Brain microvascular endothelial cell (primary cell): ENCODE measurements around the gene SH3RF3.
A peak's percentile ranks its signal among the peaks of the same experiment; 100 is the strongest.

Experiments
- DNase-seq: peaks from one replicate; pipeline ENCODE4 v3.0.0-alpha.2; 2020
- H3K27ac ChIP-seq: fragments of 250-450 bp; sonication (Bioruptor Pico); 2 replicates; pipeline ENCODE4 v1.5.1; 2020; ENCODE audit warnings: mild to moderate bottlenecking, moderate library complexity
- H3K27me3 ChIP-seq: fragments of 250-450 bp; sonication (Bioruptor Pico); replicated peaks from 2 replicates; pipeline ENCODE4 v1.5.1; 2020; ENCODE audit warnings: mild to moderate bottlenecking
- H3K36me3 ChIP-seq: fragments of 250-450 bp; sonication (Bioruptor Pico); replicated peaks from 2 replicates; pipeline ENCODE4 v1.5.1; 2020; ENCODE audit warnings: mild to moderate bottlenecking
- H3K4me3 ChIP-seq: 2 replicates; pipeline ENCODE4 v1.5.1; 2011; ENCODE audit warnings: low read depth, mild to moderate bottlenecking, control low read depth, low read length, moderate library complexity
- in situ Hi-C: cut with HindIII; loops from 2 replicates; pipeline ENCODE4 v1.10.0; 2017; ENCODE audit warnings: low sequenced_read_pairs, low pct_ligation_motif_present
- TF ChIP-seq, protein P1 (sequence below): IDR thresholded peaks from 2 replicates; pipeline ENCODE4 v1.5.1; 2011; ENCODE audit warnings: low read depth, mild to moderate bottlenecking, moderate library complexity, low read length, control low read depth, inconsistent platforms; ENCODE audit errors: missing control alignments

The SH3RF3 gene

DNA sequence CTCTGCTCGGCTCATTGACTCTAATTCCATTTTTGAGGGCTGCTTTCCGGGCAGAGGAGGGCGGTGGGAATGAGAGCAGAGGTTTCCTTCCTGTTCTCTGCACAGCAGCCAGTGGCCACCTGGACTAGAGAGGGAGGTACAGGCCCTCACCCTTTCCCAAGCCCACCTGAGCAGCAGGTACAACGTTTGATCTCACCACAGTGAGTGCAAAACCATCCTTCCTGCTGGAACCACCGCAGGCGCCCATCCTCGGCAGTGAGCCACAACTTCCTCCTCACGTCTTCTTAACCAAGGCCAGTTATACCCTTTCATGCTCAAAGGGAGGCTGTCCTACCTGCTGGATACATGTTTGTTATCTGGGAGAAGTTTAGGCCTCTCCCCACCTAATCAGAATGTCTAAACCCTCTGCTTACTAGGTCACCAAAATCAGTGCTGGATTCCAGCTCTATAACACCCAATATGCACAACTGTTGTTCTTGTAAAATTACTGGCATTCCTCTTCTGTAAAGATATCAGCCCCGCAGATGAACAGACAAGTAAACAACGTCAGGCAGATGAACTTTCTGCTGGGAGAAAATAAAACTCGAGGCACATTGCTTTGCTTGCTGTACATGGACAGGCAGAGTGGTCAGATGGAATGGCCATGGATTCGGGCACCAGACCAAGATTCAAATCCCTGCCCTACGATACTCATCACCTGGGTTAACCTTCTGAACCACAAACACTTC lies 191.4 kb downstream of the SH3RF3 start:
- DNase-seq: peak; percentile 15
- no peaks in the 10 kb centered on the region for H3K27me3 ChIP-seq
- no peaks in the 10 kb centered on the region for H3K36me3 ChIP-seq
- in situ Hi-C loops: loop anchor here (25.0 kb wide), 1 partner anchor 183 kb away; the partner anchor contains the start of gene SH3RF3
- H3K27ac ChIP-seq: no peak overlapping the region
- TF ChIP-seq, protein P1, sequence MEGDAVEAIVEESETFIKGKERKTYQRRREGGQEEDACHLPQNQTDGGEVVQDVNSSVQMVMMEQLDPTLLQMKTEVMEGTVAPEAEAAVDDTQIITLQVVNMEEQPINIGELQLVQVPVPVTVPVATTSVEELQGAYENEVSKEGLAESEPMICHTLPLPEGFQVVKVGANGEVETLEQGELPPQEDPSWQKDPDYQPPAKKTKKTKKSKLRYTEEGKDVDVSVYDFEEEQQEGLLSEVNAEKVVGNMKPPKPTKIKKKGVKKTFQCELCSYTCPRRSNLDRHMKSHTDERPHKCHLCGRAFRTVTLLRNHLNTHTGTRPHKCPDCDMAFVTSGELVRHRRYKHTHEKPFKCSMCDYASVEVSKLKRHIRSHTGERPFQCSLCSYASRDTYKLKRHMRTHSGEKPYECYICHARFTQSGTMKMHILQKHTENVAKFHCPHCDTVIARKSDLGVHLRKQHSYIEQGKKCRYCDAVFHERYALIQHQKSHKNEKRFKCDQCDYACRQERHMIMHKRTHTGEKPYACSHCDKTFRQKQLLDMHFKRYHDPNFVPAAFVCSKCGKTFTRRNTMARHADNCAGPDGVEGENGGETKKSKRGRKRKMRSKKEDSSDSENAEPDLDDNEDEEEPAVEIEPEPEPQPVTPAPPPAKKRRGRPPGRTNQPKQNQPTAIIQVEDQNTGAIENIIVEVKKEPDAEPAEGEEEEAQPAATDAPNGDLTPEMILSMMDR: no peak
- no peak overlapping the region for H3K4me3 ChIP-seq

DNA sequence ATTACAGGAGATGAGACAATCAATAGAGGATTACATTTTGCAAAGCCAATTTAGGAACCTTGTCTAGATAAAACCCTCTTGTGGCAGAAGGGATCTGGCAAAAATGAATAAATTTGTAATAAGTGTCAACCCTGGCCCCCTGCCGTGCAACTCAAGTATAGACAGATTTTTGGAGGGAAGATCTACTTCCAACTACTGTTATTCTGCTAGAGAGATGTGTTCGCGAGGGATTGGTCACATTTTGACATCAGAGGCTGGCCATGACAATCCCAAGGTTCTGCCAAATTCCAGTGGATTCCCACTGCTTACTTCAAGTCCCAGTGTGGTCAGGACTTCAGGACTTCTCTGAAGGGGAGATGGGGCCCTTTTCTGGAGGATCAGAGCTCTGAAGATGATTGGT lies 192.6 kb downstream of the SH3RF3 start:
- no peak for DNase-seq
- TF ChIP-seq, protein P1: no peak
- Histone ChIP-seq H3K27ac (peak overlapping the region; percentile 72), H3K4me3 (no peak overlapping the region), H3K27me3 (no peaks in the 10 kb centered on the region), H3K36me3 (no peaks in the 10 kb centered on the region)
- in situ Hi-C loops: loop anchor here (25.0 kb wide), 1 partner anchor 184 kb away; the partner anchor contains the start of gene SH3RF3

DNA sequence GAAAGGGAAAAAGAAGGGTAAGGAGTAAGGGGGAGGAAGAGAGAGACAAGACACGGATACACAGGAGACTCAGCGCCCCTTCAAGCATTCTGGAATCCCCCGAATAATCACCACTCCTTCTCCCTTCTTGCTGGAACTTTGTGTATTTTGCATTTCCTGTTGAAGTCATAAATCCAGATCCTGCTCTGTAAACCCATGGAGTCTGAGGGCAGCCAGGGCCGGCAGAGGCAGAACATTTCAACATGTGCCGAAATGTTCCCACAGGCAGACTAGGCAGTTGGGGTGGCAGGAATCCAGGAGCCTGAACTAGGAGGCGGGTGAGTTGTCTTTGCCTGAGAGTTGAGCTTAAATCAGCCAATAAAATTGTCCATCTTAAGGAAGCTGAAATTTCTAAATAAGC lies 193.1 kb downstream of the SH3RF3 start:
- Histone ChIP-seq H3K27ac (peak overlapping the region; percentile 72), H3K4me3 (no peak overlapping the region), H3K27me3 (no peaks in the 10 kb centered on the region), H3K36me3 (no peaks in the 10 kb centered on the region)
- in situ Hi-C loops: loop anchor here (25.0 kb wide), 1 partner anchor 185 kb away; the partner anchor contains the start of gene SH3RF3
- peak; percentile 79 for DNase-seq
- TF ChIP-seq, protein P1: no peak

DNA sequence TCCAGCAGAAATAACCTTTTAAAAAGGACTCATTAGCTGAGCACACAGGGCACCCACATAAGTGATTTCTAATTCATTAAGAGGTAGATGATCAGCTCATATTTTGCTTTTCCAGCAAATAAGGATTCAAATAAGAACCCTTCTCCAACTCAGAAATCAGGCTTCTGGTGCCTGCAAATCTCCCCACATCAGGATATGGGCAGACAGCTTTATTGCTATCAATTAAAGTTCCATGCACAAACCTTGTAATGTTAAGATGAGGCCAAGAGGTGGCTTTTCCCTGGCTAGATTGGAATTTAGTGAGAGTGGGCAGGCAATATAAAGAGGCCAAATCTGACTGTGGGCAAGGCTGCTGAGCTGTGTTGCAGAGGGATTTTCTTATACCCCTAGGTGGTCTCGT lies 193.6 kb downstream of the SH3RF3 start:
- TF ChIP-seq, protein P1: peak; percentile 8
- in situ Hi-C loops: loop anchor here (25.0 kb wide), 1 partner anchor 185 kb away; the partner anchor contains the start of gene SH3RF3
- no peak for DNase-seq
- no peaks in the 10 kb centered on the region for H3K27me3 ChIP-seq
- H3K4me3 ChIP-seq: no peak overlapping the region
- peak overlapping the region; percentile 72 for H3K27ac ChIP-seq
- no peaks in the 10 kb centered on the region for H3K36me3 ChIP-seq

DNA sequence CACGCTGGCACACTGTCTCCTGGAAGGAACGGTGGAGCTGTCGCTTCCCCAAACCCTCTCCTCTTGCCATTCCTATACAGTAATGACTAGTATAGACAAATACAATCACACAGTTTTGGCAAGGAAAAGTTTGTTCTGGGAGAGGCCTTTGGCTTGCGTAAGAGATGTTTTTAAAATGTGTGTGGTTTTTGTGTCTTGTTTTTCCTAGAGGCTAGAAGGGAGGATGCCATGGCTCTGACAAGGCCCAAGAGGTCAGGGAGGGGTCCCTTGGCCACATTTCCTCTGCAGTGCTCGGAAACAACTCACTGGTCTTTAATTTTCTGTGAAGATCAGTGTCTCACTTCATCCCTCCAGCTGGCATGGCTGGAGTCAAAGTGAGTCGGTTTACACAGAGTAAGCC lies 195.9 kb downstream of the SH3RF3 start:
- DNase-seq: peak; percentile 89
- in situ Hi-C loops: loop anchor here (25.0 kb wide), 1 partner anchor 188 kb away; the partner anchor contains the start of gene SH3RF3

More for the DNA sequence above, 195.9 kb downstream of the SH3RF3 start:
- Histone ChIP-seq H3K4me3 (no peak overlapping the region), H3K36me3 (no peaks in the 10 kb centered on the region), H3K27ac (peak overlapping the region; percentile 84), H3K27me3 (no peaks in the 10 kb centered on the region)
- TF ChIP-seq, protein P1: no peak
